GM18498 (cell line): Measurements from ENCODE around the gene TEAD2.

Source experiments
- ATAC-seq: cut with Tn5 transposase; IDR thresholded peaks from one replicate; pipeline ENCODE4 v1.9.1; 2021; ENCODE audit warnings: mild to moderate bottlenecking, moderate library complexity; ENCODE audit not compliant: unreplicated experiment

The TEAD2 gene

GRCh38 chr19:49362048-49362928, at the start of gene TEAD2:
TEAD2 (minus strand) TSS chr19:49362416; CDS start chr19:49360075, 2,341 bp downstream.
- no peak for ATAC-seq

GRCh38 chr19:49411681-49412326, 49.6 kb upstream of the TEAD2 start:
- ATAC-seq, result no peak

- ATAC-seq, result no peak
Observed at GRCh38 chr19:49409441-49410029, 47.3 kb upstream of the TEAD2 start.

GRCh38 chr19:49408816-49409440, 46.7 kb upstream of the TEAD2 start:
- ATAC-seq, result no peak

- ATAC-seq, result no peak
Observed at GRCh38 chr19:49407482-49408015, 45.3 kb upstream of the TEAD2 start.

- ATAC-seq, result no peak
Observed at GRCh38 chr19:49407079-49407478, 44.9 kb upstream of the TEAD2 start.

GRCh38 chr19:49403404-49404187, 41.4 kb upstream of the TEAD2 start:
- no peak for ATAC-seq

- ATAC-seq, result no peak
Observed at GRCh38 chr19:49400029-49400428, 37.8 kb upstream of the TEAD2 start.

- no peak for ATAC-seq
Observed at GRCh38 chr19:49398931-49399330, 36.7 kb upstream of the TEAD2 start.

- ATAC-seq, result no peak
Observed at GRCh38 chr19:49398001-49398615, 35.9 kb upstream of the TEAD2 start.

- ATAC-seq, result no peak
Observed at GRCh38 chr19:49396738-49397505, 34.7 kb upstream of the TEAD2 start.

GRCh38 chr19:49395581-49396407, 33.6 kb upstream of the TEAD2 start:
- no peak for ATAC-seq

- ATAC-seq, result no peak
Observed at GRCh38 chr19:49393881-49394280, 31.7 kb upstream of the TEAD2 start.

- peak; percentile 46 for ATAC-seq
Observed at GRCh38 chr19:49391581-49392399, 29.6 kb upstream of the TEAD2 start.

- no peak for ATAC-seq
Observed at GRCh38 chr19:49390929-49391359, 28.7 kb upstream of the TEAD2 start.

GRCh38 chr19:49390131-49390928, 28.1 kb upstream of the TEAD2 start:
- no peak for ATAC-seq

GRCh38 chr19:49389406-49389805, 27.2 kb upstream of the TEAD2 start:
- no peak for ATAC-seq
